Caki2 (cell line): ENCODE measurements around the gene DIAPH1. TPM values are rescaled to one million over a fixed set of nuclear protein-coding genes. Genes with fewer than 3 reads are reported as not detected.
"Not testable (repeated sequence)": the region's sequence is repeated elsewhere in the genome, so short reads cannot be mapped to it uniquely, and the experiment has no call there.

Experiments used
- DNase-seq: peaks from one replicate; pipeline ENCODE4 v3.0.0-alpha.2; 2015; ENCODE audit warnings: low read depth
- in situ Hi-C: cut with HindIII; loops from 2 replicates; pipeline ENCODE4 v1.10.0; 2016; ENCODE audit warnings: low sequenced_read_pairs, low pct_unique_long_range_greater_than_20kb, mixed read lengths
- total RNA-seq: library from RNA; depleted of rRNA; stranded (reverse); fragments of >200 nt; shearing (Covaris generic); gene quantifications from 2 replicates; pipeline ENCODE4 v1.2.3, GENCODE V29; 2014; ENCODE audit warnings: low replicate concordance

DIAPH1 gene
- total RNA-seq, 1 experiment from 2014 or later: 17.0 TPM

GRCh38 chr5:141623186-141623585 is 4.4 kb upstream of the DIAPH1 start:
- in situ Hi-C loops: no loop called here
- DNase-seq: no peak

- in situ Hi-C loops: no loop called here
- peak; percentile 65 for DNase-seq
These were observed 583 bp downstream of the DIAPH1 start for GRCh38 chr5:141618030-141618803.

- peak; percentile 50 for DNase-seq
- in situ Hi-C loops: no loop called here
These were observed 1.1 kb downstream of the DIAPH1 start for GRCh38 chr5:141617682-141618029.

GRCh38 chr5:141617128-141617527 is 1.7 kb downstream of the DIAPH1 start:
- in situ Hi-C loops: no loop called here
- no peak for DNase-seq

GRCh38 chr5:141615991-141616720 is 2.6 kb downstream of the DIAPH1 start:
- DNase-seq: no peak
- in situ Hi-C loops: no loop called here

- in situ Hi-C loops: no loop called here
- no peak for DNase-seq
These were observed 5.5 kb downstream of the DIAPH1 start for GRCh38 chr5:141613344-141613743.

GRCh38 chr5:141611289-141611688 is 7.5 kb downstream of the DIAPH1 start:
- in situ Hi-C loops: no loop called here
- no peak for DNase-seq

GRCh38 chr5:141609921-141610320 is 8.9 kb downstream of the DIAPH1 start:
- DNase-seq, in situ Hi-C loops: not testable (repeated sequence)

- in situ Hi-C loops: no loop called here
- no peak for DNase-seq
These were observed 9.8 kb downstream of the DIAPH1 start for GRCh38 chr5:141609044-141609443.

- peak; percentile 53 for DNase-seq
- in situ Hi-C loops: no loop called here
These were observed 10.2 kb downstream of the DIAPH1 start for GRCh38 chr5:141608557-141608956.

GRCh38 chr5:141608046-141608445 is 10.8 kb downstream of the DIAPH1 start:
- in situ Hi-C loops: no loop called here
- no peak for DNase-seq

GRCh38 chr5:141605523-141606277 is 13.1 kb downstream of the DIAPH1 start:
- in situ Hi-C loops: no loop called here
- DNase-seq: no peak

- in situ Hi-C loops: no loop called here
- DNase-seq: peak; percentile 81
These were observed 14.7 kb downstream of the DIAPH1 start for GRCh38 chr5:141603923-141604717.

- in situ Hi-C loops: no loop called here
- no peak for DNase-seq
These were observed 16.2 kb downstream of the DIAPH1 start for GRCh38 chr5:141602606-141603005.

GRCh38 chr5:141598391-141599345 is 20.1 kb downstream of the DIAPH1 start:
- no peak for DNase-seq
- in situ Hi-C loops: no loop called here

- no peak for DNase-seq
- in situ Hi-C loops: no loop called here
These were observed 21.0 kb downstream of the DIAPH1 start for GRCh38 chr5:141597814-141598213.

GRCh38 chr5:141597394-141597793 is 21.4 kb downstream of the DIAPH1 start:
- DNase-seq: no peak
- in situ Hi-C loops: no loop called here
